ENCODE results near the gene KBTBD7. TPM values are rescaled to one million over a fixed set of nuclear protein-coding genes. Genes with fewer than 3 reads are reported as not detected.

KBTBD7 gene
- total and polyA plus RNA-seq, 2 of the 8 experiments (the other 6 are each of a cell fraction or from before 2014, with no cell fraction given), result 10.2 to 17.4 TPM

GRCh38 chr13:41154042-41154441 lies 40.3 kb downstream of the KBTBD7 start (continued):
- TF ChIP-seq, protein P1, sequence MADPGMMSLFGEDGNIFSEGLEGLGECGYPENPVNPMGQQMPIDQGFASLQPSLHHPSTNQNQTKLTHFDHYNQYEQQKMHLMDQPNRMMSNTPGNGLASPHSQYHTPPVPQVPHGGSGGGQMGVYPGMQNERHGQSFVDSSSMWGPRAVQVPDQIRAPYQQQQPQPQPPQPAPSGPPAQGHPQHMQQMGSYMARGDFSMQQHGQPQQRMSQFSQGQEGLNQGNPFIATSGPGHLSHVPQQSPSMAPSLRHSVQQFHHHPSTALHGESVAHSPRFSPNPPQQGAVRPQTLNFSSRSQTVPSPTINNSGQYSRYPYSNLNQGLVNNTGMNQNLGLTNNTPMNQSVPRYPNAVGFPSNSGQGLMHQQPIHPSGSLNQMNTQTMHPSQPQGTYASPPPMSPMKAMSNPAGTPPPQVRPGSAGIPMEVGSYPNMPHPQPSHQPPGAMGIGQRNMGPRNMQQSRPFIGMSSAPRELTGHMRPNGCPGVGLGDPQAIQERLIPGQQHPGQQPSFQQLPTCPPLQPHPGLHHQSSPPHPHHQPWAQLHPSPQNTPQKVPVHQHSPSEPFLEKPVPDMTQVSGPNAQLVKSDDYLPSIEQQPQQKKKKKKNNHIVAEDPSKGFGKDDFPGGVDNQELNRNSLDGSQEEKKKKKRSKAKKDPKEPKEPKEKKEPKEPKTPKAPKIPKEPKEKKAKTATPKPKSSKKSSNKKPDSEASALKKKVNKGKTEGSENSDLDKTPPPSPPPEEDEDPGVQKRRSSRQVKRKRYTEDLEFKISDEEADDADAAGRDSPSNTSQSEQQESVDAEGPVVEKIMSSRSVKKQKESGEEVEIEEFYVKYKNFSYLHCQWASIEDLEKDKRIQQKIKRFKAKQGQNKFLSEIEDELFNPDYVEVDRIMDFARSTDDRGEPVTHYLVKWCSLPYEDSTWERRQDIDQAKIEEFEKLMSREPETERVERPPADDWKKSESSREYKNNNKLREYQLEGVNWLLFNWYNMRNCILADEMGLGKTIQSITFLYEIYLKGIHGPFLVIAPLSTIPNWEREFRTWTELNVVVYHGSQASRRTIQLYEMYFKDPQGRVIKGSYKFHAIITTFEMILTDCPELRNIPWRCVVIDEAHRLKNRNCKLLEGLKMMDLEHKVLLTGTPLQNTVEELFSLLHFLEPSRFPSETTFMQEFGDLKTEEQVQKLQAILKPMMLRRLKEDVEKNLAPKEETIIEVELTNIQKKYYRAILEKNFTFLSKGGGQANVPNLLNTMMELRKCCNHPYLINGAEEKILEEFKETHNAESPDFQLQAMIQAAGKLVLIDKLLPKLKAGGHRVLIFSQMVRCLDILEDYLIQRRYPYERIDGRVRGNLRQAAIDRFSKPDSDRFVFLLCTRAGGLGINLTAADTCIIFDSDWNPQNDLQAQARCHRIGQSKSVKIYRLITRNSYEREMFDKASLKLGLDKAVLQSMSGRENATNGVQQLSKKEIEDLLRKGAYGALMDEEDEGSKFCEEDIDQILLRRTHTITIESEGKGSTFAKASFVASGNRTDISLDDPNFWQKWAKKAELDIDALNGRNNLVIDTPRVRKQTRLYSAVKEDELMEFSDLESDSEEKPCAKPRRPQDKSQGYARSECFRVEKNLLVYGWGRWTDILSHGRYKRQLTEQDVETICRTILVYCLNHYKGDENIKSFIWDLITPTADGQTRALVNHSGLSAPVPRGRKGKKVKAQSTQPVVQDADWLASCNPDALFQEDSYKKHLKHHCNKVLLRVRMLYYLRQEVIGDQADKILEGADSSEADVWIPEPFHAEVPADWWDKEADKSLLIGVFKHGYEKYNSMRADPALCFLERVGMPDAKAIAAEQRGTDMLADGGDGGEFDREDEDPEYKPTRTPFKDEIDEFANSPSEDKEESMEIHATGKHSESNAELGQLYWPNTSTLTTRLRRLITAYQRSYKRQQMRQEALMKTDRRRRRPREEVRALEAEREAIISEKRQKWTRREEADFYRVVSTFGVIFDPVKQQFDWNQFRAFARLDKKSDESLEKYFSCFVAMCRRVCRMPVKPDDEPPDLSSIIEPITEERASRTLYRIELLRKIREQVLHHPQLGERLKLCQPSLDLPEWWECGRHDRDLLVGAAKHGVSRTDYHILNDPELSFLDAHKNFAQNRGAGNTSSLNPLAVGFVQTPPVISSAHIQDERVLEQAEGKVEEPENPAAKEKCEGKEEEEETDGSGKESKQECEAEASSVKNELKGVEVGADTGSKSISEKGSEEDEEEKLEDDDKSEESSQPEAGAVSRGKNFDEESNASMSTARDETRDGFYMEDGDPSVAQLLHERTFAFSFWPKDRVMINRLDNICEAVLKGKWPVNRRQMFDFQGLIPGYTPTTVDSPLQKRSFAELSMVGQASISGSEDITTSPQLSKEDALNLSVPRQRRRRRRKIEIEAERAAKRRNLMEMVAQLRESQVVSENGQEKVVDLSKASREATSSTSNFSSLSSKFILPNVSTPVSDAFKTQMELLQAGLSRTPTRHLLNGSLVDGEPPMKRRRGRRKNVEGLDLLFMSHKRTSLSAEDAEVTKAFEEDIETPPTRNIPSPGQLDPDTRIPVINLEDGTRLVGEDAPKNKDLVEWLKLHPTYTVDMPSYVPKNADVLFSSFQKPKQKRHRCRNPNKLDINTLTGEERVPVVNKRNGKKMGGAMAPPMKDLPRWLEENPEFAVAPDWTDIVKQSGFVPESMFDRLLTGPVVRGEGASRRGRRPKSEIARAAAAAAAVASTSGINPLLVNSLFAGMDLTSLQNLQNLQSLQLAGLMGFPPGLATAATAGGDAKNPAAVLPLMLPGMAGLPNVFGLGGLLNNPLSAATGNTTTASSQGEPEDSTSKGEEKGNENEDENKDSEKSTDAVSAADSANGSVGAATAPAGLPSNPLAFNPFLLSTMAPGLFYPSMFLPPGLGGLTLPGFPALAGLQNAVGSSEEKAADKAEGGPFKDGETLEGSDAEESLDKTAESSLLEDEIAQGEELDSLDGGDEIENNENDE (IDR thresholded peaks at IDR 0.05; ENCODE audit: insufficient replicate concordance, low read length), result no peak
